Gastroesophageal sphincter (tissue), 3 donors: ENCODE results near the gene KRT15.

Experiments
- CTCF ChIP-seq, 4 experiments: fragments of 200-600 bp in 2 of 4; fragments of 450-650 bp in 2 of 4; sonication (generic) in 1 of 4; IDR thresholded peaks; one replicate each; pipeline ENCODE4 v1.5.1; 2017 to 2019; ENCODE audit warnings: antibody characterized with exemption in 4 of 4, mild to moderate bottlenecking in 2 of 4, moderate library complexity in 2 of 4
- EP300 ChIP-seq: sonication (generic); formaldehyde crosslinking; IDR thresholded peaks from one replicate; pipeline ENCODE4 v1.6.1; 2017; ENCODE audit warnings: antibody characterized with exemption, mild to moderate bottlenecking
- POLR2A ChIP-seq, 2 donors: fragments of 450-650 bp; IDR thresholded peaks; one replicate each; pipeline ENCODE4 v1.6.1; 2017; ENCODE audit warnings: antibody characterized with exemption in 2 of 2, mild to moderate bottlenecking in 2 of 2, moderate library complexity in 1 of 2
- POLR2AphosphoS5 ChIP-seq: sonication (generic); formaldehyde crosslinking; IDR thresholded peaks from one replicate; pipeline ENCODE4 v1.6.1; 2017; ENCODE audit warnings: antibody characterized with exemption

- TF ChIP-seq CTCF (IDR thresholded peaks at IDR 0.05) (no peak), POLR2AphosphoS5 (no peak), POLR2A (IDR thresholded peaks at IDR 0.05) (no peak), EP300 (no peak)
Observed at GRCh38 chr17:41463746-41464145, 54.9 kb downstream of the KRT15 start.
